HG03521 (cell line): ENCODE results near the gene POU2F1.
"Not testable (repeated sequence)": the region's sequence is repeated elsewhere in the genome, so short reads cannot be mapped to it uniquely, and the experiment has no call there.

Experiments used
- ATAC-seq: cut with Tn5 transposase; IDR thresholded peaks from one replicate; pipeline ENCODE4 v1.9.1; 2021; ENCODE audit warnings: mild to moderate bottlenecking, moderate library complexity; ENCODE audit not compliant: unreplicated experiment

POU2F1 gene

GRCh38 chr1:167230437-167230836 is 9.8 kb downstream of the POU2F1 start:
- no peak for ATAC-seq

GRCh38 chr1:167231873-167232450 is 11.3 kb downstream of the POU2F1 start:
- no peak for ATAC-seq

- ATAC-seq: no peak
Observed at GRCh38 chr1:167232801-167233200, 12.1 kb downstream of the POU2F1 start.

GRCh38 chr1:167233373-167233772 is 12.7 kb downstream of the POU2F1 start:
- no peak for ATAC-seq

GRCh38 chr1:167237000-167237399 is 16.3 kb downstream of the POU2F1 start:
- no peak for ATAC-seq

GRCh38 chr1:167238713-167239112 is 18.0 kb downstream of the POU2F1 start:
- ATAC-seq: no peak

GRCh38 chr1:167239257-167239656 is 18.6 kb downstream of the POU2F1 start:
- ATAC-seq: no peak

- ATAC-seq: no peak
Observed at GRCh38 chr1:167244244-167244643, 23.6 kb downstream of the POU2F1 start.

- ATAC-seq: not testable (repeated sequence)
Observed at GRCh38 chr1:167245168-167245567, 24.5 kb downstream of the POU2F1 start.

- no peak for ATAC-seq
Observed at GRCh38 chr1:167246971-167247370, 26.3 kb downstream of the POU2F1 start.

GRCh38 chr1:167247754-167248153 is 27.1 kb downstream of the POU2F1 start:
- no peak for ATAC-seq

GRCh38 chr1:167248707-167249642 is 28.3 kb downstream of the POU2F1 start:
- ATAC-seq: no peak

- ATAC-seq: no peak
Observed at GRCh38 chr1:167249702-167250101, 29.0 kb downstream of the POU2F1 start.

GRCh38 chr1:167250482-167250881 is 29.8 kb downstream of the POU2F1 start:
- ATAC-seq: no peak

GRCh38 chr1:167251472-167251871 is 30.8 kb downstream of the POU2F1 start:
- ATAC-seq: no peak

GRCh38 chr1:167252986-167253385 is 32.3 kb downstream of the POU2F1 start:
- ATAC-seq: no peak

GRCh38 chr1:167258858-167259257 is 38.2 kb downstream of the POU2F1 start:
- ATAC-seq: no peak

- ATAC-seq: no peak
Observed at GRCh38 chr1:167262836-167263235, 42.1 kb downstream of the POU2F1 start.

GRCh38 chr1:167263344-167263743 is 42.7 kb downstream of the POU2F1 start:
- no peak for ATAC-seq

GRCh38 chr1:167263819-167264464 is 43.3 kb downstream of the POU2F1 start:
- ATAC-seq: no peak

- ATAC-seq: no peak
Observed at GRCh38 chr1:167266965-167267364, 46.3 kb downstream of the POU2F1 start.

GRCh38 chr1:167268347-167268787 is 47.7 kb downstream of the POU2F1 start:
- no peak for ATAC-seq
